Pancreas (tissue), 10 donors: Measurements from ENCODE around the gene SRD5A3. TPM values are rescaled to one million over a fixed set of nuclear protein-coding genes. Genes with fewer than 3 reads are reported as not detected.

ENCODE experiments used
- ATAC-seq, 4 donors: fragments of 200-7000 bp; cut with Tn5 transposase; one replicate each; pipeline versions ENCODE4 v1.8.0 to v1.9.1; 2020; ENCODE audit warnings: mild to moderate bottlenecking in 4 of 4, moderate library complexity in 4 of 4
- DNase-seq, 6 donors: peaks; one replicate each; pipeline ENCODE4 v3.0.0-alpha.2; 2020
- FAIRE-seq: peaks from 2 replicates; lab custom pipeline; 2012; peaks lifted over from hg19 to GRCh38; lab: Jason Lieb, UNC
- H3K27ac ChIP-seq, 4 donors: fragments of 200-600 bp; sonication (generic); 1 replicate in 3 of 4; 2 replicates in 1 of 4; pipeline versions ENCODE4 v1.5.0 to v1.8.0; 2020
- H3K27me3 ChIP-seq, 4 donors: fragments of 200-600 bp; one replicate each; pipeline ENCODE4 v1.8.0; 2021
- H3K36me3 ChIP-seq, 3 donors: fragments of 200-600 bp; sonication (generic) in 1 of 3; one replicate each; pipeline versions ENCODE4 v1.5.0 to v1.8.0; 2020 to 2021
- H3K4me1 ChIP-seq, 3 donors: fragments of 200-600 bp; one replicate each; pipeline ENCODE4 v1.8.0; 2021
- H3K4me3 ChIP-seq, 4 donors: fragments of 200-600 bp; sonication (generic) in 2 of 4; one replicate each; pipeline versions ENCODE4 v1.5.0 to v1.8.0; 2020 to 2021
- H3K9me3 ChIP-seq, 4 donors: fragments of 200-600 bp; one replicate each; pipeline ENCODE4 v1.8.0; 2021
- CTCF ChIP-seq, 4 donors: fragments of 200-600 bp; sonication (generic) in 3 of 4; IDR thresholded peaks; one replicate each; pipeline versions ENCODE4 v1.5.0 to v1.8.0; 2021; ENCODE audit warnings: antibody characterized with exemption in 4 of 4
- WGBS, 2 donors: extraction: QIAGEN DNeasy Blood & Tissue Kit; methylation state at CpG; one replicate each; pipeline ENCODE4 v1.1.7; 2013; 5-methylcytosine and 5-hydroxymethylcytosine counted together
- intact Hi-C, 3 donors: fragments of 100-400 bp; cut with DNase I; formaldehyde crosslinking; loops; one replicate each; pipeline versions ENCODE4 v1.11.1 to v1.14.2; 2022
- polyA plus RNA-seq, 2 donors: library from polyadenylated mRNA; stranded (reverse); fragments of 200-250 nt; gene quantifications; one replicate each; pipeline ENCODE4 v1.2.3, GENCODE V29; 2013
- total RNA-seq, 6 donors: library from RNA; stranded (reverse); fragmentation: NEBNext Ultra II Directional in 4 of 6; extraction: Animal tissue kit (Norgen Biotek cat#: 25700) in 4 of 6; gene quantifications; one replicate each; pipeline versions ENCODE4 v1.2.1 to v1.2.4, GENCODE V29; 2021 to 2023
- donor health status: healthy with polysubstance abuse.
- donor health status: DM: no; HTN: no; CAD: no; lungs with moderate emphysema.
- donor health status: DM: no; HTN: no; CAD: no.
- donor health status: control.
- donor health status: control.
- donor health status: Bipolar disorder and iron deficiency.
- donor health status: DM: yes; HTN: yes; CAD: no.
- donor health status: DM: no; HTN: no; CAD: no.
- donor health status: DM: no; HTN: no; CAD: no.
- donor health status: DM: yes; HTN: yes; CAD: no.

Gene SRD5A3
- total RNA-seq (10 to 100 TPM in 4 of 6 donors, 1 to 10 TPM in 2; 9.2 to 14.3 (median 10.5) TPM), polyA plus RNA-seq (1 to 10 TPM; 7.1 to 7.4 TPM)

- peak; percentile 96 to 99 (median 96) for ATAC-seq
- peaks cover 0 to 9% (median 6%) of the 10 kb centered on the region in 3 donors for H3K4me1 ChIP-seq
- H3K9me3 ChIP-seq = no peaks in the 10 kb centered on the region
- no peaks in the 10 kb centered on the region for H3K36me3 ChIP-seq
- peak within 1 kb of the TSS; percentile 90 to 99 (median 95) for H3K27ac ChIP-seq
- WGBS, 2 donors = 0% methylated on average over 59 to 95 of the region's 95 CpGs
- intact Hi-C loops = loop anchor here in 1 of 3 donors (10.0 kb wide), 1 partner anchor 209 kb away; no protein-coding TSS in a partner anchor
- DNase-seq = peak; percentile 77 to 98 (median 90)
- FAIRE-seq = no peak
- no peaks in the 10 kb centered on the region for H3K27me3 ChIP-seq
- H3K4me3 ChIP-seq = peak within 1 kb of the TSS; percentile 38 to 75 (median 70)
- TF ChIP-seq CTCF (IDR thresholded peaks at IDR 0.05) = peak; percentile 92 to 97 (median 94)
Observed at GRCh38 chr4:55345980-55346850, at the start of gene SRD5A3. TSS of gene SRD5A3 (plus strand) at chr4:55346242. CDS start at chr4:55346337, 95 bp downstream.

GRCh38 chr4:55297346-55297745 lies 48.7 kb upstream of the SRD5A3 start:
- FAIRE-seq (no peak), DNase-seq (no peak), ATAC-seq (peak in 1 of 4 donors; percentile 38)
- Histone ChIP-seq H3K4me3 (no peak overlapping the region), H3K4me1 (no peaks in the 10 kb centered on the region), H3K9me3 (no peaks in the 10 kb centered on the region), H3K36me3 (no peaks in the 10 kb centered on the region), H3K27me3 (no peaks in the 10 kb centered on the region), H3K27ac (no peak overlapping the region)
- WGBS, 2 donors = 63 to 74% methylated on average over 9 of the region's 9 CpGs
- intact Hi-C loops = no loop called here
- no peak for TF ChIP-seq CTCF (IDR thresholded peaks at IDR 0.05)

- H3K4me1 ChIP-seq = no peaks in the 10 kb centered on the region
- no peaks in the 10 kb centered on the region for H3K9me3 ChIP-seq
- no peaks in the 10 kb centered on the region for H3K36me3 ChIP-seq
- FAIRE-seq (no peak), DNase-seq (no peak), ATAC-seq (peak in 3 of 4 donors; percentile 47 to 61 (median 50))
- intact Hi-C loops = no loop called here
- 37 to 39% methylated on average over 3 of the region's 3 CpGs for WGBS, 2 donors
- H3K27me3 ChIP-seq = no peaks in the 10 kb centered on the region
- TF ChIP-seq CTCF (IDR thresholded peaks at IDR 0.05) = no peak
- H3K4me3 ChIP-seq = no peak overlapping the region
- no peak overlapping the region for H3K27ac ChIP-seq
Observed at GRCh38 chr4:55303760-55304165, 42.3 kb upstream of the SRD5A3 start.

- no peak overlapping the region for H3K4me3 ChIP-seq
- DNase-seq = no peak
- H3K36me3 ChIP-seq = no peaks in the 10 kb centered on the region
- ATAC-seq = no peak
- no peak for FAIRE-seq
- no peaks in the 10 kb centered on the region for H3K9me3 ChIP-seq
- TF ChIP-seq CTCF (IDR thresholded peaks at IDR 0.05) = no peak
- no peak overlapping the region for H3K27ac ChIP-seq
- intact Hi-C loops = no loop called here
- WGBS, 2 donors = 62 to 63% methylated on average over 3 of the region's 3 CpGs
- H3K4me1 ChIP-seq = no peaks in the 10 kb centered on the region
- H3K27me3 ChIP-seq = no peaks in the 10 kb centered on the region
Observed at GRCh38 chr4:55304303-55304702, 41.7 kb upstream of the SRD5A3 start.

GRCh38 chr4:55308071-55308470 lies 38.0 kb upstream of the SRD5A3 start:
- 36 to 45% methylated on average over 2 of the region's 2 CpGs for WGBS, 2 donors
- no peak for FAIRE-seq
- Histone ChIP-seq H3K27ac (no peak overlapping the region), H3K27me3 (no peaks in the 10 kb centered on the region), H3K4me3 (no peak overlapping the region), H3K36me3 (no peaks in the 10 kb centered on the region), H3K4me1 (no peaks in the 10 kb centered on the region), H3K9me3 (no peaks in the 10 kb centered on the region)
- intact Hi-C loops = no loop called here
- DNase-seq = no peak
- no peak for ATAC-seq
- no peak for TF ChIP-seq CTCF (IDR thresholded peaks at IDR 0.05)
